ENCODE data around the gene NAB2. TPM values are rescaled to one million over a fixed set of nuclear protein-coding genes. Genes with fewer than 3 reads are reported as not detected.

NAB2 gene
- 10 to 100 TPM in 2 of 4 donors, 1 to 10 TPM in 2; 7.4 to 17.0 (median 10.3) TPM for total RNA-seq

GRCh38 chr12:57088354-57089270, at the start of gene NAB2:
TSS of gene NAB2 (plus strand) at chr12:57089114. CDS start at chr12:57089272, 158 bp downstream.
- Histone ChIP-seq H3K4me1 (peaks cover 0 to 47% (median 20%) of the 10 kb centered on the region in 4 donors), H3K4me3 (peak within 1 kb of the TSS; percentile 70 to 96 (median 89)), H3K27me3 (no peaks in the 10 kb centered on the region), H3K36me3 (peaks cover 0 to 17% (median 0%) of the 10 kb centered on the region in 3 donors), H3K27ac (peak within 1 kb of the TSS; percentile 95 to 99 (median 98)), H3K9me3 (no peaks in the 10 kb centered on the region)
- peak; percentile 97 to 99 (median 98) for DNase-seq
- TF ChIP-seq CTCF (IDR thresholded peaks at IDR 0.05) (peak in 1 of 6 experiments; percentile 7), POLR2A (IDR thresholded peaks at IDR 0.05) (peak; percentile 59 to 67)

- H3K9me3 ChIP-seq = no peaks in the 10 kb centered on the region
- no peak for TF ChIP-seq POLR2A (IDR thresholded peaks at IDR 0.05)
- TF ChIP-seq CTCF (IDR thresholded peaks at IDR 0.05) = no peak
- peaks cover 0 to 90% (median 0%) of the 10 kb centered on the region in 3 donors for H3K36me3 ChIP-seq
- no peak for DNase-seq
- H3K4me3 ChIP-seq = no peak overlapping the region
- H3K4me1 ChIP-seq = no peaks in the 10 kb centered on the region
- no peaks in the 10 kb centered on the region for H3K27me3 ChIP-seq
- no peak overlapping the region for H3K27ac ChIP-seq
These were observed 48.7 kb upstream of the NAB2 start for GRCh38 chr12:57040211-57040610.

- Histone ChIP-seq H3K27me3 (no peaks in the 10 kb centered on the region), H3K4me3 (no peak overlapping the region), H3K36me3 (peaks cover 0 to 89% (median 0%) of the 10 kb centered on the region in 3 donors), H3K27ac (no peak overlapping the region), H3K4me1 (no peaks in the 10 kb centered on the region), H3K9me3 (no peaks in the 10 kb centered on the region)
- no peak for DNase-seq
- no peak for TF ChIP-seq POLR2A (IDR thresholded peaks at IDR 0.05)
- TF ChIP-seq CTCF (IDR thresholded peaks at IDR 0.05) = no peak
These were observed 48.2 kb upstream of the NAB2 start for GRCh38 chr12:57040750-57041149.

GRCh38 chr12:57042695-57043094, 46.2 kb upstream of the NAB2 start:
- Histone ChIP-seq H3K4me1 (peaks cover 0 to 17% (median 2%) of the 10 kb centered on the region in 4 donors), H3K9me3 (no peaks in the 10 kb centered on the region), H3K4me3 (no peak overlapping the region), H3K27me3 (no peaks in the 10 kb centered on the region), H3K27ac (no peak overlapping the region), H3K36me3 (peaks cover 0 to 87% (median 0%) of the 10 kb centered on the region in 3 donors)
- DNase-seq = no peak
- TF ChIP-seq POLR2A (IDR thresholded peaks at IDR 0.05) (no peak), CTCF (IDR thresholded peaks at IDR 0.05) (no peak)

GRCh38 chr12:57044468-57044867, 44.4 kb upstream of the NAB2 start:
- no peaks in the 10 kb centered on the region for H3K9me3 ChIP-seq
- H3K27ac ChIP-seq = no peak overlapping the region
- no peak for DNase-seq
- H3K27me3 ChIP-seq = no peaks in the 10 kb centered on the region
- TF ChIP-seq CTCF (IDR thresholded peaks at IDR 0.05) (no peak), POLR2A (IDR thresholded peaks at IDR 0.05) (no peak)
- H3K4me1 ChIP-seq = peaks cover 0 to 22% (median 3%) of the 10 kb centered on the region in 4 donors
- peaks cover 0 to 70% (median 0%) of the 10 kb centered on the region in 3 donors for H3K36me3 ChIP-seq
- no peak overlapping the region for H3K4me3 ChIP-seq
